ENCODE measurements around the gene GNL2.
"Not testable (repeated sequence)": the region's sequence is repeated elsewhere in the genome, so short reads cannot be mapped to it uniquely, and the experiment has no call there.

GNL2 gene

GRCh38 chr1:37519613-37520012 is 76.1 kb downstream of the GNL2 start:
- TF ChIP-seq GATA1 (IDR thresholded peaks at IDR 0.05; ENCODE audit: low read depth, low read length) (no peak), POLR2A (IDR thresholded peaks at IDR 0.05; ENCODE audit: low read length) (no peak)
- no peak for DNase-seq

DNA sequence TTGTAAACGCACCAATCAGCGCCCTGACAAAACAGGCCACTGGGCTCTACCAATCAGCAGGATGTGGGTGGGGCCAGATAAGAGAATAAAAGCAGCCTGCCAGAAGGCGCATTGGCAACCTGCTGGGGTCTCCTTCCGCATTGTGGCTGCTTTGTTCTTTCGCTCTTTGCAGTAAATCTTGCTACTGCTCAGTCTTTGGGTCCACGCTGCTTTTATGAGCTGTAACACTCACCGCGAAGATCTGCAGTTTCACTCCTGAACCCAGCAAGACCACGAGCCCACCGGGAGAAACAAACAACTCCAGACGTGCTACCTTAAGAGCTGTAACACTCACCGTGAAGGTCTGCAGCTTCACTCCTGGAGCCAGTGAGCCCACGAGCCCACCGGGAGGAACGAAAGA is 76.8 kb downstream of the GNL2 start:
- not testable (repeated sequence) for DNase-seq

DNA sequence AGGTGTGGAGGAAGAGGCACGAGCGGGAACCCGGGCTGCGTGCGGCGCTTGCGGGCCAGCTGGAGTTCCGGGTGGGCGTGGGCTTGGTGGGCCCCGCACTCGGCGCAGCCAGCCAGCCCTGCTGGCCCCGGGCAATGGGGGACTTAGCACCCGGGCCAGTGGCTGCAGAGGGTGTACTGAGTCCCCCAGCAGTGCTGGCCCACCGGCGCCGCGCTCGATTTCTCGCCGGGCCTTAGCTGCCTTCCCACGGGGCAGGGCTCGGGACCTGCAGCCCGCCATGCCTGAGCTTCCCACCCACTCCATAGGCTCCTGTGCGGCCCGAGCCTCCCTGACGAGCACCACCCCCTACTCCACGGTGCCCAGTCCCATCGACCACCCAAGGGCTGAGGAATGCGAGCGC is 77.5 kb downstream of the GNL2 start:
- not testable (repeated sequence) for DNase-seq

- TF ChIP-seq POLR2A (IDR thresholded peaks at IDR 0.05; ENCODE audit: low read length): no peak
- no peak for TF ChIP-seq GATA1 (IDR thresholded peaks at IDR 0.05; ENCODE audit: low read depth, low read length)
- no peak for DNase-seq
These were observed 78.2 kb downstream of the GNL2 start for GRCh38 chr1:37517569-37517968.

Data from erythroblast (primary cell).